SU-DHL-6 (cell line): Measurements from ENCODE around the gene KLF13.

Experiments
- H2AFZ ChIP-seq: fragments of 200-600 bp; sonication (generic); 2 replicates; pipeline ENCODE4 v1.6.1; 2014; ENCODE audit warnings: low read depth, mild to moderate bottlenecking, moderate library complexity, mixed read lengths, antibody characterized with exemption, low read length; ENCODE audit not compliant: severe bottlenecking
- H3F3A ChIP-seq: fragments of 200-600 bp; shearing (Covaris generic); 2 replicates; pipeline ENCODE4 v1.6.0; 2016; ENCODE audit warnings: antibody characterized with exemption, mild to moderate bottlenecking; ENCODE audit not compliant: insufficient read depth
- H3K27ac ChIP-seq: fragments of 200-600 bp; sonication (generic); 2 replicates; pipeline ENCODE4 v1.5.1; 2016; ENCODE audit warnings: low read depth, mild to moderate bottlenecking, low read length, moderate library complexity, mixed read lengths
- H3K27me3 ChIP-seq: fragments of 200-600 bp; sonication (generic), shearing (Covaris generic); 2 replicates; pipeline ENCODE4 v1.6.0; 2014; ENCODE audit warnings: mild to moderate bottlenecking, low read length
- H3K36me3 ChIP-seq: fragments of 200-600 bp; sonication (generic); 2 replicates; pipeline ENCODE4 v1.6.1; 2014; ENCODE audit warnings: mild to moderate bottlenecking, low read length, mixed read lengths
- H3K4me2 ChIP-seq: fragments of 300-600, 200-600 bp; shearing (Covaris generic), sonication (generic); 2 replicates; pipeline ENCODE4 v1.6.0; 2014; ENCODE audit warnings: low read length, low read depth, mild to moderate bottlenecking; ENCODE audit not compliant: poor library complexity, severe bottlenecking
- H3K4me3 ChIP-seq: fragments of 200-600 bp; sonication (generic); 2 replicates; pipeline ENCODE4 v1.5.1; 2014; ENCODE audit warnings: antibody characterized with exemption, low read length, mild to moderate bottlenecking, mixed read lengths; ENCODE audit not compliant: insufficient read depth, poor library complexity, severe bottlenecking
- H3K79me2 ChIP-seq: fragments of 200-600 bp; sonication (generic); 2 replicates; pipeline ENCODE4 v1.6.1; 2014; ENCODE audit warnings: mild to moderate bottlenecking, low read length, moderate library complexity; ENCODE audit not compliant: insufficient read depth
- H3K9ac ChIP-seq: fragments of 200-600 bp; sonication (generic); 2 replicates; pipeline ENCODE4 v1.7.0; 2014; ENCODE audit warnings: mild to moderate bottlenecking, low read length
- H3K9me2 ChIP-seq: fragments of 200-600 bp; sonication (generic); replicated peaks from 2 replicates; pipeline ENCODE4 v1.6.1; 2014; ENCODE audit warnings: low read length; ENCODE audit not compliant: insufficient read depth
- H3K9me3 ChIP-seq: fragments of 200-600 bp; sonication (generic); 2 replicates; pipeline ENCODE4 v1.6.1; 2014; ENCODE audit warnings: low read length, mixed read lengths; ENCODE audit not compliant: insufficient read depth
- H4K20me1 ChIP-seq: fragments of 200-600 bp; sonication (generic); 2 replicates; pipeline ENCODE4 v1.6.1; 2014; ENCODE audit warnings: low read depth, mild to moderate bottlenecking, antibody characterized with exemption, low read length, moderate library complexity, mixed read lengths
- CTCF ChIP-seq: fragments of 200-600 bp; sonication (generic); IDR thresholded peaks from one replicate; pipeline ENCODE4 v1.5.1; 2017; ENCODE audit warnings: antibody characterized with exemption, mild to moderate bottlenecking, low read length, moderate library complexity; ENCODE audit not compliant: insufficient read depth, poor library complexity, severe bottlenecking
- EZH2phosphoT487 ChIP-seq: fragments of 200-600 bp; sonication (generic), shearing (Covaris generic); conservative IDR thresholded peaks from 2 replicates; pipeline ENCODE4 v1.6.1; 2018; ENCODE audit warnings: mild to moderate bottlenecking, antibody characterized with exemption, low read length, moderate library complexity, mixed read lengths

KLF13 gene

GRCh38 chr15:31367021-31367729, 40.5 kb downstream of the KLF13 start:
- H2AFZ ChIP-seq: no peak overlapping the region
- no peaks in the 10 kb centered on the region for H3K27me3 ChIP-seq
- no peaks in the 10 kb centered on the region for H3K9me2 ChIP-seq
- H3K9me3 ChIP-seq: no peaks in the 10 kb centered on the region
- no peaks in the 10 kb centered on the region for H3K36me3 ChIP-seq
- no peak overlapping the region for H3K9ac ChIP-seq
- peaks cover 35% of the 10 kb centered on the region; the same call in 1 of the 2 replicates for H3K79me2 ChIP-seq
- no peak for TF ChIP-seq CTCF
- H3K27ac ChIP-seq: no peak overlapping the region
- 0 out of 2 replicates have a peak, but pooled peaks cover 7% of the 10 kb centered on the region for H4K20me1 ChIP-seq
- H3K4me2 ChIP-seq: no peak overlapping the region
- no peaks in the 10 kb centered on the region for H3F3A ChIP-seq
- H3K4me3 ChIP-seq: no peak overlapping the region

- Histone ChIP-seq H2AFZ (no peak overlapping the region), H3K4me3 (no peak overlapping the region), H3K9me2 (no peaks in the 10 kb centered on the region), H4K20me1 (0 out of 2 replicates have a peak, but pooled peaks cover 7% of the 10 kb centered on the region), H3K79me2 (peaks cover 28% of the 10 kb centered on the region; the same call in 1 of the 2 replicates), H3K9ac (no peak overlapping the region), H3F3A (no peaks in the 10 kb centered on the region), H3K9me3 (no peaks in the 10 kb centered on the region), H3K4me2 (no peak overlapping the region), H3K27me3 (no peaks in the 10 kb centered on the region), H3K36me3 (no peaks in the 10 kb centered on the region), H3K27ac (no peak overlapping the region)
- no peak for TF ChIP-seq EZH2phosphoT487
- TF ChIP-seq CTCF: no peak
Measured at GRCh38 chr15:31367730-31368344, 41.2 kb downstream of the KLF13 start.

- Histone ChIP-seq H4K20me1 (0 out of 2 replicates have a peak, but pooled peaks cover 7% of the 10 kb centered on the region), H3K36me3 (no peaks in the 10 kb centered on the region), H3F3A (no peaks in the 10 kb centered on the region), H2AFZ (no peak overlapping the region), H3K79me2 (peaks cover 24% of the 10 kb centered on the region; the same call in 1 of the 2 replicates), H3K9ac (no peak overlapping the region), H3K9me2 (no peaks in the 10 kb centered on the region), H3K27me3 (no peaks in the 10 kb centered on the region), H3K27ac (no peak overlapping the region), H3K9me3 (no peaks in the 10 kb centered on the region), H3K4me3 (no peak overlapping the region), H3K4me2 (no peak overlapping the region)
- TF ChIP-seq CTCF (no peak), EZH2phosphoT487 (no peak)
Measured at GRCh38 chr15:31369727-31370126, 43.1 kb downstream of the KLF13 start.
